ENCODE measurements around the gene MARVELD1. TPM values are rescaled to one million over a fixed set of nuclear protein-coding genes. Genes with fewer than 3 reads are reported as not detected.
"Not testable (repeated sequence)": the region's sequence is repeated elsewhere in the genome, so short reads cannot be mapped to it uniquely, and the experiment has no call there.

Gene MARVELD1
- total RNA-seq, 1 experiment from 2014 or later: 40.1 TPM

- intact Hi-C loops (cut with micrococcal nuclease; ENCODE audit: unreplicated experiment): loop anchor here (10.0 kb wide), 1 partner anchor 203 kb away; no protein-coding TSS in a partner anchor
- Histone ChIP-seq H3K4me3 (no peak overlapping the region), H3K36me3 (ENCODE audit: low read depth) (no peaks in the 10 kb centered on the region), H3F3A (ENCODE audit: insufficient read depth, low read depth) (peaks cover 26% of the 10 kb centered on the region), H4K20me1 (ENCODE audit: insufficient read depth) (no peaks in the 10 kb centered on the region), H3K4me2 (no peak overlapping the region), H3K27ac (no peak overlapping the region), H2AFZ (no peak overlapping the region), H3K9me3 (ENCODE audit: insufficient read depth, low read depth) (no peaks in the 10 kb centered on the region), H3K79me2 (ENCODE audit: low read depth) (peaks cover 60% of the 10 kb centered on the region), H3K9me2 (ENCODE audit: insufficient read depth) (no peaks in the 10 kb centered on the region), H3K4me1 (replicated peaks; ENCODE audit: insufficient read depth) (peaks cover 25% of the 10 kb centered on the region), H3K27me3 (ENCODE audit: insufficient read depth, low read depth) (no peaks in the 10 kb centered on the region)
- no peak for TF ChIP-seq EZH2 (IDR thresholded peaks at IDR 0.05; ENCODE audit: low read depth)
- no peak for TF ChIP-seq CTCF (conservative IDR thresholded peaks at IDR 0.05)
- CTCF ChIA-PET: no interaction called here
- POLR2A ChIA-PET (ENCODE audit: unreplicated experiment): interaction anchor here (0.8 kb wide), 1 partner anchor 29 kb away, joined by 5 read pairs; no protein-coding TSS in a partner anchor
- BruUV-seq (replicated peaks): no TSS peak
- no peak for DNase-seq
These were observed 31.5 kb upstream of the MARVELD1 start for GRCh38 chr10:97682042-97682441.

GRCh38 chr10:97683556-97684367 is 29.8 kb upstream of the MARVELD1 start:
- H3K4me3 ChIP-seq: peak overlapping the region; percentile 39; the same call in 1 of the 2 replicates
- H2AFZ ChIP-seq: no peak overlapping the region
- DNase-seq: peak; percentile 43 to 56
- intact Hi-C loops (cut with micrococcal nuclease; ENCODE audit: unreplicated experiment): loop anchor here (10.0 kb wide), 1 partner anchor 201 kb away; no protein-coding TSS in a partner anchor
- H3K4me2 ChIP-seq: peak overlapping the region; percentile 84
- peaks cover 39% of the 10 kb centered on the region for H3K4me1 ChIP-seq (replicated peaks; ENCODE audit: insufficient read depth)
- peaks cover 60% of the 10 kb centered on the region for H3K79me2 ChIP-seq (ENCODE audit: low read depth)
- ChIA-PET CTCF (interaction anchor here (0.7 to 1.1 kb wide), 2 partner anchors 18 to 109 kb away, joined by 3 to 4 read pairs; no protein-coding TSS in a partner anchor), POLR2A (ENCODE audit: unreplicated experiment) (interaction anchor here (0.5 to 0.8 kb wide), 3 partner anchors 31 to 60 kb away, joined by 3 to 7 read pairs (median 5); no protein-coding TSS in a partner anchor)
- H3K36me3 ChIP-seq (ENCODE audit: low read depth): no peaks in the 10 kb centered on the region
- H4K20me1 ChIP-seq (ENCODE audit: insufficient read depth): no peaks in the 10 kb centered on the region
- no TSS peak for BruUV-seq (replicated peaks)
- peaks cover 36% of the 10 kb centered on the region for H3F3A ChIP-seq (ENCODE audit: insufficient read depth, low read depth)
- H3K9me3 ChIP-seq (ENCODE audit: insufficient read depth, low read depth): no peaks in the 10 kb centered on the region
- H3K27ac ChIP-seq: peak overlapping the region; percentile 63
- H3K27me3 ChIP-seq (ENCODE audit: insufficient read depth, low read depth): no peaks in the 10 kb centered on the region
- no peaks in the 10 kb centered on the region for H3K9me2 ChIP-seq (ENCODE audit: insufficient read depth)
- TF ChIP-seq CTCF (conservative IDR thresholded peaks at IDR 0.05) (no peak), EZH2 (IDR thresholded peaks at IDR 0.05; ENCODE audit: low read depth) (no peak)

DNA sequence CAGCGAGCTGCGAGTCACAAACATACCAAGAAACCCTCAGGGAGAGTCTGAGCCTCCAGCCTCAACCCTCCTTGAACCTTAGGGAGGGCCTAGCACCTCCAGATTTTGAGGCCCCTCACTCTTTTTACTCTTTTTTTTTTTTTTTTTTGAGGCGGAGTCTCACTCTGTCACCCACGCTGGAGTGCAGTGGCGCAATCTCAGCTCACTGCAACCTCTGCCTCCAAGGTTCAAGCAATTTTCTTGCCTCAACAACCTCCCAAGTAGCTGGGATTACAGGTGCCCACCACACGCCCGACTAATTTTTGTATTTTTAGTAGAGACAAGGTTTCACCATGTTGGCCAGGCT is 29.2 kb upstream of the MARVELD1 start:
- CTCF ChIA-PET; H2AFZ ChIP-seq; BruUV-seq (replicated peaks); H3K9me3 ChIP-seq (ENCODE audit: insufficient read depth, low read depth); H4K20me1 ChIP-seq (ENCODE audit: insufficient read depth); H3K27me3 ChIP-seq (ENCODE audit: insufficient read depth, low read depth); H3K36me3 ChIP-seq (ENCODE audit: low read depth); H3K9me2 ChIP-seq (ENCODE audit: insufficient read depth); DNase-seq: not testable (repeated sequence)
- Histone ChIP-seq H3F3A (ENCODE audit: insufficient read depth, low read depth) (peaks cover 40% of the 10 kb centered on the region), H3K4me3 (peak overlapping the region; percentile 81; the same call in 1 of the 2 replicates), H3K4me1 (replicated peaks; ENCODE audit: insufficient read depth) (peaks cover 43% of the 10 kb centered on the region), H3K27ac (peak overlapping the region; percentile 63), H3K79me2 (ENCODE audit: low read depth) (peaks cover 60% of the 10 kb centered on the region), H3K4me2 (peak overlapping the region; percentile 84)
- POLR2A ChIA-PET (ENCODE audit: unreplicated experiment): interaction anchor here (0.5 to 0.7 kb wide), 2 partner anchors 35 to 59 kb away, joined by 3 to 5 read pairs; no protein-coding TSS in a partner anchor
- intact Hi-C loops (cut with micrococcal nuclease; ENCODE audit: unreplicated experiment): loop anchor here (10.0 kb wide), 1 partner anchor 200 kb away; no protein-coding TSS in a partner anchor

Data from PC-9 (cell line).